Measurements from ENCODE around the gene ZNF318.

ZNF318 gene

DNA sequence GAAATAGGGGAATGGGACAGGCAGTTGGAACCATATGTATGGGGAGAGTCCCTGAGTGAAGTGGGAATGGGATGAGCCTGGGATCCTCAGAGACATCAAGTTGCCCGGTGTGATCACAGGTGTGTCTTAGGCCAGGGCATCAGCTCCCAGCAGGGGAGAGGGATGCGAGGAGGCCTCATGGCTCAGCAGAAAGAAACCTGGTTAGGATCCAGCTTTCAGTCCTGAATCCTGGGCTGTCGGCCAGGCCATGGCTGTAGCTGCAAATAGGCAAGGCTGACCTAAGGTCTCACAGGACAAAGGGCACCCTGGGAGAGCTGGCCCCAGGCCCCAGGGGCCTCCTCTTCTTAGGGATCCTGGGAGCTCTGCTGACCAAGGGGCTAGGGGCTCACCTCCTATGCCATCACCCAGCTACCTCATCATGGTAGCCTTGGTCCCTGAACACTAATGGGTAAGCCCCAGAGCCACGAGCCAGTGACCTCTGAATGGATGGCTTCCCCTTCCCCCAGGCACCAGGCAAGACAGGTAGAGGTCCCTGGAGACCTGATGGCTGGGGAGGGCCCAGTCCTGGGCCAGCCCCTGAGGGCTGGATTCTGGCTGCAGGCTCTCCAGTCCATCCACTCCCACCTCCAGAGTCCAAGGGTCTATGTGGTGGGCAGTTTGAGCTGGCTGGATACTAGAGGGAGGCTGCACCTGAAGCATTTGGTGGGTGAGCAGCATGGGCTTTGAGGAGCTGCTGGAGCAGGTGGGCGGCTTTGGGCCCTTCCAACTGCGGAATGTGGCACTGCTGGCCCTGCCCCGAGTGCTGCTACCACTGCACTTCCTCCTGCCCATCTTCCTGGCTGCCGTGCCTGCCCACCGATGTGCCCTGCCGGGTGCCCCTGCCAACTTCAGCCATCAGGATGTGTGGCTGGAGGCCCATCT lies 71.5 kb downstream of the ZNF318 start, which contains the start of gene SLC22A7:
TSS of gene SLC22A7 (plus strand) at position 617 of the 921 bp plus-strand sequence. CDS start at position 716, 99 bp downstream.
- DNase-seq, result no peak

DNA sequence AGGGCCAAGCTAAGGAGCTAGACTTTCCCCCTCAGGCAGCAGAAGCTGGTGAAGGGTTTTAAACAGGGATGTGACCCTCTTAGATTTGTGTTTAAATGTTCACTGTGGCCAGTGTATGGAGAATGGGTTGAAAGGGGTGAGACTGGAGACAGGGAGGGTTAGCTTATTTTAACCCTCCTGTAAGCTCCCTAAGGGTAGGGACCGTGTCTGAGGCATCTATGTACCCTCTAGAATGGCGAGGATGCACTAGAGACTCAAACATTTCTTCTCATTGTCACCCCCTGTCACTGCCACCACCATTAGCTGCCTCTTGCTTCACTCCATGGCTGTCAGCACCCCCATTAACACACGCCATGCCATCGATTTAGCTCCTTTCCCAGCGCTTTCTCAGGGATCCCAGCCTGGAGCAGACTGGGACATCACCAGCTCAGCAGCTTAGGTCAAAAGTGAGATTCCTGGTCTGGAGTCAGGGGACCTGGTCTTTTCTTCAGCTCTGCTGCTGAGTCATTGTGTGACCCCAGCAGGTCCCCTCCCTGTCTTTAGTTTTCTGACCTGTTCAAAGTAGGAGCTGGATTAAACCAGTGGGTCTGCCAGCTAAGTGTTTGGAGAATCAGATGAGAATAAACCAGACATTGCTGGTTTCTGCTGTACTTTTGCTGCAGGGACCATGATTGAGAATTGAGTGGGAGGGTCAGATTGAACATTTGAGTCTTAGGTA lies 72.5 kb downstream of the ZNF318 start:
- no peak for DNase-seq

DNA sequence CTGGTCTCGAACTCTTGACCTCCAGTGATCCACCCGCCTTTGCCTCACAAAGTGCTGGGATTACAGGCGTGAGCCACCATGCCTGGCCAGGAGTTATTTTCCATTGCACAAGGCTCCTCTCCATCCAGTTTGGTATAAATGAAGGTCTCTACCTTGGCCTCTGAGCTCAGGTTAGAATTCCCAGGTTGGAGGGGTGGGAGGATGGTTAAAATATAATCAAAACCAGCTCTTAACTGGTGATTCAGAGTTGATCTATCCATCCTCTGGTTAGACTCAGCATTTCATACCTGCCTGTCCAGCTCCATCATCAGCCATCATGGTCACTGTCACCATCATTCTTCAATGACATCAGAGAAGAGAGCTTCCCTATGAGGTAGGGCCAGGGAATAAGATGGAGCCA lies 74.0 kb downstream of the ZNF318 start:
- no peak for DNase-seq

DNA sequence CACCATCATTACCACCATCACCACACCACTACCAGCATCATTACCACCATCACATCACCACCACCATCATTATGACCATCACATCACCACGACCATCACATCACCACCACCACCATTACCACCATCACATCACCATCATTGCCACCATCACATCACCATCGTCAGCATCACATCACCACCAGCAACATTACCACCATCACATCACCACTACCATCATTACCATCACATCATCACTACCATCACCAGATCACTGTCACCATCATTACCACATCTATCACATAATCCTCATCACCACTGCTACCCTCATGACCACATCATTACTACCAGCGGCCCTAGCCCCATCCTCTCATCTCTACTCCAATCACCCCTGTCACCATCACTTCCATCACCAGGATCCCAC lies 74.9 kb downstream of the ZNF318 start:
- DNase-seq, result no peak

DNA sequence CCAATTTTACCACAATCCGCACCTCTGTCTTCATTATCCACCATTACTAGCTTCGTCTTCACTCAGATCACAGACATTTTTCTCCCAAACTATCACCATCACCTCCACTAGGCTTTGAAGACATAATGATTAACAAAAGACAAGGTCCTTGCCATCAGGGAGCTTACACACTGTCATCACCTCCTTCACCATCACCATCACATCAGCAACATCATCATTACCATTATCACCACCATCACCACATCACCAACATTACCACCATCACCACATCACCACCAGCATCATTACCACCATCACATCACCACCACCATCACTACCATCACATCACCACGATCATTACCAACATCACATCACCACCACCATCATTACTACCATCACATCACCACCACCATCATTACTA lies 75.7 kb downstream of the ZNF318 start:
- no peak for DNase-seq

DNA sequence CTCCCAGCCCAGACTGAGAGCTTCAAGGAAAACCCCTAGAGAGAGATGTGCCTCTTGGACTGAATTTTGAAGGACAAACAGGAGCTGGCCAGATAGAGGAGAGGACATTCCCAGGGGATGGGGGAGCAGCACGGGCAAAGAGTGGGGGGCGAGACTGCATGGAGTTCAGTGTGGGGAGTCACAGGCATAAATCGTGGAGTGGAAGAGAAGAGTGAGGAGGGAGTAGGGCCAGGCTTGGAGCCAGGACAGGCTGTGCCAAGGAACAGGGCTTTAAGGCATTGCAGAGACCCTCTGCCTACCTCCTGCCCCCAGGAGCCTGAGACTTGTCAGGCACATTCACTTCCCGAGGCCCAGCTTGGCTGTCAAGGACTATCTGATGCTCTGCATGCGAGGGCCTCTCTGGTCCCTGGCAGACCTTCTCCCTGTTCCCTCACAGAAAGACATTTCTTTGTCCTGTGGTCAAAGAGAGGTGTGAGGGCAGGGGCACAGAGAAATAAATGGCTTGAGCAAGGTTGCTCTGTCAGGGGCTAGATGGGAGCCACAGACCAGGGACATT lies 76.6 kb downstream of the ZNF318 start:
- no peak for DNase-seq

DNA sequence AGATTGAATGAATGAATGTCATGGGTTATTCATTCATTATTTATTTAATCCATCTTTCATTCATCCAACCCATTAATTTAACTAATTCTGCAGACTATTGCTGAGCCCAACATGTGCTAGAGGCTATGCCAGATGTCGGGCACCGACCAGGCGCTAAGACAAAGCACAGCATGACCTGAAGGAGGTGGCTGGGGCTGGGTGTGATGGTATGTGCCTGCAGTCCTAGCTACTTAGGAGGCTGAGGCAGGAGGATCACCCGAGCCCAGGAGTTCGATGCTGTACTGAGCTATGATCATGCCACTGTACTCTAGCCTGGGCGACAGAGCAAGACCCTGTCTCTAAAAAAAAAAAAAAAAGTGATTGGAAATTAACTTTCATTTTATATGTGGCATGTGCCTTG lies 77.1 kb downstream of the ZNF318 start:
- no peak for DNase-seq

DNA sequence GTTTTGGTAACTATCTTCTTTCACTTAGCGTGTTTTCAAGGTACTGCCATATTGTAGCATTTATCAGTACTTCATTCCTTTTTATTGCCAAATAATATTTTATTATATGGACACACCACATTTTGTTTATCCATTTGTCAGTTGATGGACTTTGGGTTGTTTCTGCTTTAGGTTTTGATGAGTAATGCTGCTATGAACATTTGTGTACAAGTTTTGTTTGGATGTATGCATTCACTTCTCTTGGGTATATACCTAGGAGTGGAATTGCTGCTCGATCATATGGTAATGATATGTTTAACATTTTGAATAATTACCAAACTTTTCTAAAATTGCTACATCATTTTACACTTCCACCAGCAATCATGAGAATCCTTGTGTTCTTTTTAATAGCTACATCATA lies 77.7 kb downstream of the ZNF318 start:
- DNase-seq, result no peak

DNA sequence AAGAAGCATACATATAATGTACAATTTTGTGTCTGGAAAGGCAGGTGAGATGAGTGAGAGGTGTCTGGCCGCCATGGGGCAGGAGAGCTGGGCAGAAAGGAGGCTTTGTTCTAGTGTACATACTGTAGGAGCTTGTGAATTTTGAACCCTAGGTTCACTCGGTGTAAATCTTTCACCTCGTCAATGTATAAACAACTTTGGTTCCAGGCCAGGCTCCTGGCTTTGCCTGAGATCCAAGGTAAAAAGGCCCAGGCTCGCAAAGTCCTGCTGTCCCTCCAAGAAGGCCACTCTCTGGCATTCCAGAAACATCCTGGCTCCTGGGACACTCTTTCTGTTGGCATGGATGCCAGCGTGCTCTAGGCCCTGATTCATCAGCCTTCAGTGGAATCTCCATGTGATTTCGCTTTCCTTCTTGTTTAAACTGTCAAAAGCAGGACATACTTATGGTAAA lies 78.5 kb downstream of the ZNF318 start:
- no peak for DNase-seq

DNA sequence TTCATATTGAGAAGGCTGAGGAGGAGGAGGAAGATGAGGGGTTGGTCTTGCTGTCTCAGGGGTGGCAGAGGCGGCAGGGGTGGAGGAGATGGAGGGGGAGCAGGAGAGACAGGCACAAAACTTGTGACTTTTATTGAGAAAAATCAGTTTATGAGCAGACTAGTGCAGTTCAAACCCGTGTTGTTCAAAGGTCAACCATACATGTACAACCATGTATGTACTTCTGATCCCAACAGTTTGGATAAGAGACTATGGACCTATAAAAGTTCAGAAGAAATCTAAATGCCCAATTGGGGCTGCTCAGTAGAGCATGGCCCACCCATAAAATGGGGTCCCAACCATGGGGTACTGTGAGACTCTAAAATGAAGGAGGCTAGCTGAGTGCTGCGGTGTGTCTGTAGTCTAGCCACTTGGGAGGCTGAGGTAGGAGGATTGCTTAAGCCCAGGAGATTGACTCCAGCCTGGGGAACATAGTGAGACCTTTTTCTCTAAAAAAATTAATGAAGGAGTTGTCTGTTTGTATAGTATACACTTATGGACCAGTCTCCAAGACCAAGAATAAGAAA lies 79.0 kb downstream of the ZNF318 start:
- no peak for DNase-seq

DNA sequence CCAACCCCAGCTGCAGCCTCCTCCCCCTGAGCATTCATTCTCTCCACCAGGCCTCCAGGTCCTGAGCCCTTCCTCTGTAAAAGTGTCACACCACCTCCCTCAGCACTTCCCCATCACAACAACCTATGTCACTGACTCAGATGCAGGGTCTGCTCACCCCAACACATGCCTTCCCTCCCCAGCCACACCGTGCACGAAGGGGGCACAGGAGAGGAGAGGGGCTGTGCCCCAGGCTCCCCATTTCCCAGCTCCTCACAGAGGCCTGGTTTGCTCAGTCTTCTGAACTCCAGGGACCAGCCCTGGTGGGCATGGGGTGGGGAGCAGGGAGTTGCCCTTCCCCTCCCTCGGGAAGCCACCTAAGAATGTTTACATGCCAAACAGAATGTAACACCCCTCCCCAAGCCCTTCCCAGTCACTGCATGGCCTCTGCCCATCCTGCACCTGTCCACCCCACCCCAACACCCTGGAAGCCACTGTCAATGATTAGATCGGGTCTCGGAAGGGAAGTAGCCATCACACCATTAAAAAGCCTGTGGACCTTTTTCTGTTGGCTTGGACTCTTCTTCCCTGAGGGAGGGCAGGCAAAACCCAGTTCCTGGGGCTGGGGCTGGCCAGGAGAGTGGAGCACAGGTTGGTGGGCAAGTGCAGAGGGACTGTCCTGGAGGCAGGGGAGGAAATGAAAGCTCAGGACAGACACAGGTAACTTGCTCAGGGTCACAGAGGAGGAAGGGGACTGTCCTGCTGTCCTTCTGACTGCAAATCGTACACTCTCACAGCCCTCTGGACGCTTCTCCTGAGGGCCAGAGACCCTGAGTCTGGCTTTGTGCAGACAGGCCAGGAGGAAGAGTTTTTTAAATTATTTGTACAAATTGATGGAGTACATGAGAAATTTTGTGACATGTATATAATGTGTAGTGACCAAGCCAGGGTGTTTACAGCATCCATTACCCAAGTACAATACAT lies 81.4 kb downstream of the ZNF318 start:
- no peak for DNase-seq

DNA sequence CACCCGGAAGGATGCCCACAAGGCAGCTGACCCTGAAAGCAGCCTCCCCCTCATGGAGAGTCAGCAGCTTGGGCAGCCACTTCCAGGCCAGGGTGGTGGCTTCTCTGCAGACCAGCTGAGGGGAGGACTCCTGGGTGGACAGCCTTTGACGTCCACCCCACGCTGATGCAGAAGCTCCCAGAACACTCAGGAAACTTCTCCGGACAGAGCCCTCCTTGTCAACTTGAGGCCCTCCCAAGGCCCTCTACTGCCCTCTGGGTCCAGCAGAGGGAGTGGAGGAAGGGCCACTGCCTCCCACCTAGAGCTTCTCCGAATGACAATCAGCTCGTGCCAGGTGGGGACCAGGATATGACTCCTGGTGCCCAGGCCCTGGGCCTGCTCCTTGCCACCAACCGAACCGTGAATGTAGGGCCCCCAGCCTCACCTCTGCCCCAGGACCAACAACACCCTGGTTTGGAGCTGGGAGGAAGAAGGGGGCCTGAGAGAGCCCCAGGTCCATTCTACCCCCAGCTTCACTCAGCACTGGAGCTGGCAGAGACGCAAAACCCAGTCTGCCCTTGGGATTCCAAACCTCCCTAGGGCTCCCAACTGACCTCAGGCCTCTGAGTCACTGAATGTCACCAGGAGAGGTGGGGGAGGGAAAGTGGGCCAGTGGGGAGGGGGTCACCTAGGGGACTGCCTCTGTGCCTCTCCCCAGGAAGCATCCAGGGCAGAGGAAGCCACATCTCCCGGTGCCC lies 82.3 kb downstream of the ZNF318 start:
- DNase-seq, result no peak

DNA sequence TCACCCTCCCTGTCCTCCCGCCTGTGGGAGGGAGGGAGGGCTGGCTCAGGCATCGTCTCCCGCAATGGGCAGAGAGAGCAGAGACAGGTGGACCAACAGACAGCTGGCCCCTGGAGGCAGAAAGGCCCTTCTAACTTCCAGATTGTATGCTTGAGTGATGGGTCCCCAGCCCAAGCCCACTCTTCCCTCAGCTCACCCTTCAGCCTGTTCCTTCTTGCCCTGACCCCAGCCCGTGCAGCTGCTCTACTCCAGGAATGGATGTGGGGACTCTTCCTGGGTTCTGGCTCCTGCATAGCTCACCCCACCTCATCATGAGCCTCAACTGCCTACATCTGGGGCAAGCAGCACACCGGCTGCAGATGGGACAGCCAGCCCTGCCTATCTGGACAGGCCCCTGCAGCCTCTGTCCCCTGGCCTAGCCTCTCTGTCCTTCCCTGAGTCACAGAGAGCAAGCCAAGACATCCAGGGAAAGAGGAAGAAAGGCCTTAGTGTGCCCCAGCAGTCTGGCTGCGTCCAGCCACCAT lies 82.9 kb downstream of the ZNF318 start:
- DNase-seq, result no peak
